Rectal smooth muscle tissue (tissue), 1 donor: ENCODE measurements around the gene LHFPL4.

Experiments used
- H3K27ac ChIP-seq: one replicate; pipeline ENCODE4 v1.7.0; 2013; ENCODE audit warnings: low read depth, low read length, inconsistent platforms
- H3K27me3 ChIP-seq: one replicate; pipeline ENCODE4 v1.7.0; 2013; ENCODE audit warnings: low read length; ENCODE audit not compliant: control insufficient read depth, insufficient read depth
- H3K36me3 ChIP-seq: one replicate; pipeline ENCODE4 v1.7.0; 2013; ENCODE audit warnings: low read length; ENCODE audit not compliant: control insufficient read depth, insufficient read depth
- H3K4me1 ChIP-seq: one replicate; pipeline ENCODE4 v1.7.0; 2013; ENCODE audit warnings: low read length; ENCODE audit not compliant: control insufficient read depth, insufficient read depth
- H3K4me3 ChIP-seq: one replicate; pipeline ENCODE4 v1.7.0; 2013; ENCODE audit warnings: low read length
- H3K9ac ChIP-seq: one replicate; pipeline ENCODE4 v1.7.0; 2013; ENCODE audit warnings: low read length

LHFPL4 gene

DNA sequence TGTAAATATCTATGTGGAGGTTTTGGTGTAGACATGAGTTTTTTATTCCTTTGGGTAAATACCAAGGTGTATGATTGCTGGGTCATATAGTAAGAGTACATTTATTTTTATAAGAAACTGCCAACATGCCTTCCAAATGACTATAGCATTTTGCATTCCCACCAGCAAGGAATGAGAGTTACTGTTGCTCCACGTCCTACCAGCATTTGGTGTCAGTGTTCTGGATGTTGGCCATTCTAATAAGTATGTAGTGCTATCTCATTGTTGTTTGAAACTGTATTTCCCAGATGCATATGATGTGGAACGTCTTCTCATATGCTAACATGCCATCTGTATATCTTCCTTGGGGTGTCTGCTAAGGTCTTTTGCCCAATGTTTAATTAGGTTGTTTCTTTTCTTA, 38.7 kb downstream of the LHFPL4 start:
- H3K36me3 ChIP-seq: no peaks in the 10 kb centered on the region
- no peak overlapping the region for H3K9ac ChIP-seq
- no peaks in the 10 kb centered on the region for H3K4me1 ChIP-seq
- H3K4me3 ChIP-seq: no peak overlapping the region
- H3K27ac ChIP-seq: no peak overlapping the region
- H3K27me3 ChIP-seq: no peaks in the 10 kb centered on the region

DNA sequence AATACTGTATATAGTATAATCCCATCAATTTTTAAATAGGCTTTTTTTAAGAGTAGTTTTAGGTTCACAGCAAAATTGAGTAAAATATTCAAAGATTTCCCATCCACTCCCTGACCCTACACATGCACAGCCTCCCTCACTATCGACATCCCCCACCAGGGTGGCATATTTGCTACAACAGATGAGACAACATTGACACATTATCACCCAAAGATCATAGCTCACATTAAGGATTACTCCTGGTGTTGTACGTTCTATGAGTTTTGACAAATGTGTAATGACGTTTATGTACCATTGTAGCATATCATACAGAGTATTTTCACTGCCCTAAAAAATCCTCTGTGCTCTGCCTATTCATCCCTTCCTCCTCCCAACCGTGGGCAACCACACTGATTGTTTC, 39.3 kb downstream of the LHFPL4 start:
- Histone ChIP-seq H3K27me3 (no peaks in the 10 kb centered on the region), H3K36me3 (no peaks in the 10 kb centered on the region), H3K27ac (no peak overlapping the region), H3K4me3 (no peak overlapping the region), H3K9ac (no peak overlapping the region), H3K4me1 (no peaks in the 10 kb centered on the region)

DNA sequence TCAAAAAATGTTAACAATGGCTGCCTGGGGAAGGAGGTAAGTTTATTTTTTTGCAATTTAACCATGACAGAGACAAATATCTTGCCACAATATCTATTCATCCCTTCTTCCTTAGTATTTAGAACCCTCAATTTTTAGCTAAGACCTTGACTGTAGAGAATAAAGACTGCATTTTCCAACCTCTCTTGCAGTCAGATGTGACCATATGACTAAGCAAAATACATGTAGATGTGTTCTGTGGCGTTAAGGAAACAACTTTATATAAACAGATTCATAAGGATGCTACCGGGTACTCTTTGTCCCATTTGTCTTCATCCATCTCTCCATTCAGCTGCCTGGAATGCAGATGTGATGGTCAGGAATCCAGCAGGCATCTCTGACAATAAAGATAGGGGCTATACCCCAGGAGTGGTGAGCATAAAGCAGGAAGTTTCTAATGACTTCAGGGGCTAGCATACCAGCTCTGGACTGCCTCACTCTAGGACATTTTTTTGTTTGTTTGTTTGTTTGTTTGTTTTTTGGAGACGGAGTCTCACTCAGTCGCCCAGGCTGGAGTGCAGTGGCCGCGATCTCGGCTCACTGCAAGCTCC, 41.1 kb downstream of the LHFPL4 start:
- H3K4me3 ChIP-seq: no peak overlapping the region
- H3K27me3 ChIP-seq: no peaks in the 10 kb centered on the region
- H3K27ac ChIP-seq: no peak overlapping the region
- H3K36me3 ChIP-seq: no peaks in the 10 kb centered on the region
- H3K9ac ChIP-seq: no peak overlapping the region
- no peaks in the 10 kb centered on the region for H3K4me1 ChIP-seq

DNA sequence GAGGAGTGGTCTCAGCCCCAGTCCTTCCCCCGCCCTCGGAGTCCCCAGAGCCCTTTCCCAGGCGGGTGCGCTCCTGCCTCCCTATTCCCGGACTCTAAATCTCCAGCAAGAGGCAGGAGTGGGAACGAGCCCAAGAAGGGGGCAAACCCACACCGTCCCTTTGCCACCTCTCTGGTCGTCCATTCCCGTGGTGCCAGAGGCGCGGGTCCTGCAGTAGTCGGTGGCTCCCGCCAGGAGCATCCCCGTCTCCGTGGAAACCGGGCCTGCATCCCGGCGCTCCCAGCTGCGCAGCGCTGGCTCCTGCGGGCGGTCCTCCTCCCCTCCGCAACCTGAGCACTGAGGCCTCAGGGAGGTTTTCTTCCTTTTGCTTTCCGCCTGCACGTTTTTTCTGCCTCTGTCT, 44.8 kb downstream of the LHFPL4 start:
- Histone ChIP-seq H3K27me3 (no peaks in the 10 kb centered on the region), H3K9ac (no peak overlapping the region), H3K27ac (no peak overlapping the region), H3K4me3 (no peak overlapping the region), H3K4me1 (no peaks in the 10 kb centered on the region), H3K36me3 (no peaks in the 10 kb centered on the region)

DNA sequence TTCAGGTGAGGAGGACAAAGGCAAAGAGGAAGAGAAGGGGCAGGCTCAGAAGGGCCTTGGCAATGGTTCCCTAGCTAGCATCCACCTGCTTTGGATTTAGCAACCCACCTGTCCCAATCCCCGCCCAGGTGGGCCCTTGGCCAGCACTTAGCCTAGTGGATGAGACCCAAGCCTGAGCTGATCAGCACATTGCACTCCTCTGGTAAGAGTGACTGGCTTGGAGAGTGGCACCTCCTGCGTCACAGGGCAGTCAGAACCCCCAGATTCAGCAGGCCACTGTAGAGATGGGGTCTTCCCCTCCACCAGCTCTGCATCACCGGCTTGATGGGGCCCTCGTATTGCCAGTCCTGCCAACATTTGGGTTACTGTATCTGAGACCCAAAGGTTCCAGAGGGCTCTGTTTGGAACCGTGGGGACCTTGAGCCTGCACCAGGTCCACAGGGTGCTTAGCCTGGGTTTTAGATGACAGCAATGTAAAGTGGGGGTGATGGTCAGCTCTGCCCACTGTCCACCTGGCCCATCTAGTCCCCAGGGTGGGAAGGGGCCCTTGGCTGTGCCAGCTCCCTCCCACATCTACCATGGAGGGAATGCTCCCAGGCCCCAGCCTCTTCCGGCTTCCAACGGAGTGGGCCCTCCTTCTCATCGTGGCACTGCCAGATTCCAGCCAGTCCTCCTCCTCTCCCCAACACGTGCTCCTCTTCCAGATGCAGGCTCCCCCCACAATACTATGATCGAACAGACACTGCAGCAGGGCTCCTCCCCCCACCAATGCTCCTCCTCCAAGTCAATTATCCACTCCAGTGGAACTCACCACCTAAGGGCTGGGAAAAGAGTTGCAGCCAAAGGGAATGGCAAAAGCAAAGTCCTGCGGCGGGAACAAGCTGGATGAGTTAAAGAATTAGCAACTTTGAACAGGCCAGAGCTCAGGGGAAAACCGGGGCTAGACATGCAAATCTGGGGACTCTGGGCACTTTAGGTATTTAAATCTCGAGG, 45.7 kb downstream of the LHFPL4 start:
- H3K27me3 ChIP-seq: no peaks in the 10 kb centered on the region

GRCh38 chr3:9503283-9503682, 50.3 kb downstream of the LHFPL4 start:
- H3K27ac ChIP-seq: no peak overlapping the region
- H3K9ac ChIP-seq: no peak overlapping the region
- no peak overlapping the region for H3K4me3 ChIP-seq
- peaks cover 15% of the 10 kb centered on the region for H3K27me3 ChIP-seq
- H3K4me1 ChIP-seq: no peaks in the 10 kb centered on the region
- no peaks in the 10 kb centered on the region for H3K36me3 ChIP-seq

More for the DNA sequence above, 45.7 kb downstream of the LHFPL4 start:
- H3K27ac ChIP-seq: no peak overlapping the region
- H3K4me1 ChIP-seq: no peaks in the 10 kb centered on the region
- no peak overlapping the region for H3K4me3 ChIP-seq
- H3K36me3 ChIP-seq: no peaks in the 10 kb centered on the region
- no peak overlapping the region for H3K9ac ChIP-seq

DNA sequence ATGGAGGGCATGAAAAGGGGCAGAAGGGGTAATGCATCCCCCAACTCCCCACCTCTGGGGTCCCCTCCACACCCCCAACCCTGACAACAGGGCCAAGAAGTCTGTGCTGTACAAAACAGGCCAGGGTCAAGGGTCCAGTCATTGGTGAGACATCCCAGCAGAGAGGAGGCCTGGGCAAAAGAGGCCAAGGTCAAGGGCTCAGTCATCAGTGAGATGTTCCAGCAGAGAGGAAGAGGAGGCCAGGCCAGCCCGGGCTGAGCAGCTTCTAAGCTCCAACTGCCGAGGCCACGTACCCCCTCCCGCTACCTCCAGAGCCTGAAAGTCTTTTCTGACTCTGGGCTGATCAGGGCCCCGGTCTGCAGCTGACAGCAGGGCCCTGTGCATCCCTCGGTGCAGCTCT, 52.4 kb downstream of the LHFPL4 start:
- Histone ChIP-seq H3K9ac (no peak overlapping the region), H3K36me3 (no peaks in the 10 kb centered on the region), H3K27ac (no peak overlapping the region), H3K27me3 (peaks cover 15% of the 10 kb centered on the region), H3K4me1 (no peaks in the 10 kb centered on the region), H3K4me3 (no peak overlapping the region)

DNA sequence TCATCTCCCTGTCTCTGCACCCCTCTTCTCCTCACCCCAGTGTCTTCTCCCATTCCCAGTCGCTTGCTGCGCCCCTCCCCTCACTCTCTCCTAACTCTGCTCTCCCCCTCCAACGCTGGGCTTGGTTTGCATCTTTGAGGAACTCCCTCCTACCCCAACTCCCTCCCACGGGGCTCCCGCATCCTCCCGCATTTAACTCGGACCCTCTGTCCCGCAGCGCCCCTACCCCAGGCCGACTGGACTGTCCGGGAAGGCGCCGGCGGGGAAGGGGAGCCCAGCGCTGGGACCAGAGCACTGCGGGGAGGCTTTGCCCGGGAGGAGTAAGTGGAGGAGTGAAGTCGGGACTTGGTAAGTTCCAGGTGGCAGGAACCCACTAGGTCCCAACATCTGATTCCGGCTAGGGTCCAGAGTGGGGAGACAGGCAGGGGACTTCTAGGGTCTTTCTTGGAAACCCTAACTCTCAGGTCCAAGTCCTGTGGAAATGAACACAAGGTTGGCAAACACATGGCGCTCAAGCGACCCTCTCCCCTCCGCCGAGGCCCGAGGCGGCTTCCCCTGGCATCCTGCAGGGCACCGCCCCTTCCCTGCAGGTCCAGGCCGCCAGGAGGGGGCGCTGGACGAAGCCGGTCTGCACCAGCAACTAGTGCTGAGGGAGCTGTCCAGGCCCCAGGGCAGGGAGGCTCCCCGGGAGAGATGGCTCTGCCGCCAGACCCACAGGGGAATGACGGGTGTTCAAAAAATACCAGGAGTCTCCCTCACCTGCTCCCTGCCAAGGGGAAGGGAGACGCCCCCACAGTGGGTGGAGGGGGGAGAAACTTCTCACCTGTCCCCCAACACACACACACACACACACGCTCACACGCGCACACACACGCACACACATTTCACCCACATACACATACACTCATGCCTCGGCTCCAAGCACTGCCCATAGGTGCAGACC, 53.2 kb downstream of the LHFPL4 start:
- no peaks in the 10 kb centered on the region for H3K36me3 ChIP-seq

DNA sequence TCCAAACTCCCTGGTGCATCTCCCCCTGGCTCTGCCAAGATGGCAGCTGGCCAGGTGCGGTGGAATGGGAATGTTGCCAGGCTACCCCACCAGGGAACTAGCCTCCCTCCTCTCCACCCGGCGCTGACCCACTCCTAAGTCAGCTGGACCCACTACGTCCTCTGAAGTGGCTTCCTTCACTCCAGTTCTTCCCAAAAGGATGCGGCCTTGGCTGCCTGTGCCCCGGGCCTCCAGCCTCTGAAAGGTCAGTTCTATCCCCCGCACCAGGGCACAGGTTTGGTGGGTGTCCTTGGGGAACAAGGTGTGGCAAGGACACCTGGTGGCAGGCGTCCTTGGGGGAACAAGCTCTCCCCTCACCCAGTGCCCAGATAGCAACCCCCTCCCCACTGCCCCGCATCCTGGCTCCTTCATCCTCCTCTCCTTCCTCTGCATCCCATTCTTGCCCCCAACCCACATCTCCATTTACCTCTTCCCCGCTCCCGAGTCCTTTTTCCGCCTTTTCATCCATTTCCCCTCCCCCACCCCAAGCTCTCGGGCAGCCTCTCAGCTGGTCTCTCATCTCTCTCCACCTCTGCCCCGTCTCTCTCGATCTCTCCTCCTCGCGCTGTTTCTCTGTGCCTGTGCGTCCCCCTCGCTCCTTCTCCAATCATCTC, 54.0 kb downstream of the LHFPL4 start:
- no peaks in the 10 kb centered on the region for H3K4me1 ChIP-seq
- H3K27me3 ChIP-seq: peaks cover 15% of the 10 kb centered on the region
- H3K9ac ChIP-seq: no peak overlapping the region
- no peak overlapping the region for H3K27ac ChIP-seq
- no peak overlapping the region for H3K4me3 ChIP-seq
- no peaks in the 10 kb centered on the region for H3K36me3 ChIP-seq

More for the DNA sequence above, 53.2 kb downstream of the LHFPL4 start:
- no peaks in the 10 kb centered on the region for H3K4me1 ChIP-seq
- peaks cover 15% of the 10 kb centered on the region for H3K27me3 ChIP-seq
- no peak overlapping the region for H3K4me3 ChIP-seq
- no peak overlapping the region for H3K27ac ChIP-seq
- H3K9ac ChIP-seq: no peak overlapping the region

DNA sequence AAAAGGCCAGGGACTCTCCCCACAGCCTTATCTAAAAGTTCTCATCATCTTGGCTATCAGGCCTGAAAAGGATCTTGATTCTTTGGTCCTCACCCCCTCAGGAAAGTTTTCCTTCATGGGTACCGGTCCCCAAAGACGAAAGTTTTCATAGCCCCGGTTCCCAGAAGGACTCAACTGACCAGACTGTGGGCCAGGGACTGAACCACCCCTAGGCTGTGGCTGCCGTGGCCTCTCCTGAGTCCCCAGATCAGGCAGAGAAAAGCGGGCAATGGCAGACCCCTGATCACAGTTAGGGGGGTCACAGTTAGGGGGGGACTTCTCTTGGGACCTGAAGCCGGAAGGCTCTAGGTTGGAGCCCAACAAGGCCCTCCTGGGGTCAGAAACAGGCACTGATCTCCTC, 54.8 kb downstream of the LHFPL4 start:
- Histone ChIP-seq H3K4me1 (no peaks in the 10 kb centered on the region), H3K9ac (no peak overlapping the region), H3K36me3 (no peaks in the 10 kb centered on the region), H3K4me3 (no peak overlapping the region), H3K27ac (no peak overlapping the region), H3K27me3 (peaks cover 15% of the 10 kb centered on the region)

GRCh38 chr3:9497821-9498565, 55.6 kb downstream of the LHFPL4 start:
- Histone ChIP-seq H3K9ac (no peak overlapping the region), H3K4me3 (no peak overlapping the region), H3K36me3 (no peaks in the 10 kb centered on the region), H3K27me3 (peaks cover 15% of the 10 kb centered on the region), H3K27ac (no peak overlapping the region), H3K4me1 (no peaks in the 10 kb centered on the region)
